ENCODE measurements around the gene AUNIP. TPM values are rescaled to one million over a fixed set of nuclear protein-coding genes. Genes with fewer than 3 reads are reported as not detected.

Gene AUNIP
- total RNA-seq, 1 donor, result 3.5 TPM

DNA sequence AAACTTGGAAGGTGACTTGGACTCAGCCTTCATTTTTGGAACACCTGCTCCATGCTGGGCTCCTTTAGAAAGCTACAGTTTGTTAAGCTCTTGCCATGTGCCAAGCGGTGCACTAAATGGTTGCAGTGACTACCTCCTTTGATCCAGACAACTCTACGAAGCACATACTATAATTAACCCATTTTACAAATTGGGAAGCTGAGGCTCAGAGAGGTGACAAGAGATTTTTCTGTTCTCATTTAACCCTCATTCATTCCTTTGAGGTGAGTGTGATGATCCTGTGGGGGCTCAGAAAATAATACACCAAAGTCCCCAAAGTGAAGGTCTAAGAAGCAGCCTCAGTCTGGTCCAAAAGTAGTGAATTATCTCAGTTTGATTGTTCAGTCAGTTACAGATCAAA is 17.9 kb upstream of the AUNIP start:
- no peak for DNase-seq (ENCODE audit: low read depth)
- TF ChIP-seq CTCF (IDR thresholded peaks at IDR 0.05; ENCODE audit: insufficient read depth, low read depth, low read length), result no peak
- no peak overlapping the region for H3K4me3 ChIP-seq (ENCODE audit: low read depth, low read length)

DNA sequence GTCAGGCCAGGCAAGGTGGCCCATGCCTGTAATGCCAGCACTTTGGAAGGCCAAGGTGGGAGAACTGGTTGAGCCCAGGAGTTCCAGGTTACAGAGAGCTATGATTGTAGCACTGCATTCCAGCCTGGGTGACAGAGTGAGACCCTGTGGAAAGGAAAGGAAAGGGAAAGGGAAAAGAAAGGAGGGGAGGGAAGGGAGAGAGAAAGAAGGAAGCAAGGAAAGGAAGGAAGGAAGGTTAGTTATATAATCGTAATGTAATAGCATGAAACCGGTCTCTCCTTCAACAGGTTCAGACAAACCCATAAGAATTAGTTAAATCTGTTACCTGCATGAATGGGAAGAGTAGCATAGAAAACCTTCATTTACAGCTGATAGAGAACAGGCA is 17.4 kb upstream of the AUNIP start:
- no peak for TF ChIP-seq CTCF (IDR thresholded peaks at IDR 0.05; ENCODE audit: insufficient read depth, low read depth, low read length)

GRCh38 chr1:25875856-25876692 is 16.8 kb upstream of the AUNIP start:
- no peak for DNase-seq (ENCODE audit: low read depth)
- peak overlapping the region; percentile 67 for H3K4me3 ChIP-seq (ENCODE audit: low read depth, low read length)
- no peak for TF ChIP-seq CTCF (IDR thresholded peaks at IDR 0.05; ENCODE audit: insufficient read depth, low read depth, low read length)

More for the DNA sequence above, 17.4 kb upstream of the AUNIP start:
- no peak for DNase-seq (ENCODE audit: low read depth)
- H3K4me3 ChIP-seq (ENCODE audit: low read depth, low read length), result no peak overlapping the region

DNA sequence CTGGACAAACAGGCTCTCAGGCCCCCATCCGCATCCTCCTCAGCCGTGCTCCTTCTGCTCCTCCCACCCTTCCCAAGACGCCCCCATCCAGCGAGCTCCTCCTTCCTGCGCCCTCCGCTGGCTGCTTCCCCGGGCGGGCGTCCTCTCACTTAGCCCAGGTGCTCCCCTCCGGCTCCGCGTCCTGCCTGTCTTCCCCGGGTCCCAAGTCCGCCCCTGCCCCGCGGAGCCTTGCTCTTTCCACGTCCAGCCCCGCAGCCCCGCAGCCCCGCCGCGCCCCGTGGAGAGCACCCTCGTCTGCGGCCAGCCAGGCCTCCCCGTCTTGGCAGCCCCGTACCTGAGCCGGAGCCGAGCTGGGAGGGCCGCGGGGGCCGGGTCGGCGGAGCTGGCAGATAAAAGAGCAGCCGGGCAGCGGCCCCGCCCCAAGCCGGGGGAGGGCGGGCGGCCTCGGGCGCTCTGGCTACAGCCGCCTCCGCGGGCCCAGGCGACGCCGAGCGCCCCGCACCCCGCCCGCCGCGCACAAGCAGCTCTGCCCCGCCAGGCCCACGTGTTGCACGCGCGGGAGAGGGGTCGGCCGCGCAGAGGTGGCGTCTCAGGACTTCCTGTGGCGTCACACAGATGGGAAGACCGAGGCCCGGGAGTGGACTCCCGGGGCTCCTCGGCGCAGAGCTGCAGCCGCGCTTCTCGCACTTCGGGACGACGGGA is 16.0 kb upstream of the AUNIP start, which contains the start of gene PAQR7:
PAQR7 (minus strand) TSS at position 555 of the 702 bp plus-strand sequence. CDS start 11,869 bp downstream, outside the sequence.
- no peak for TF ChIP-seq CTCF (IDR thresholded peaks at IDR 0.05; ENCODE audit: insufficient read depth, low read depth, low read length)
- DNase-seq (ENCODE audit: low read depth), result peak; percentile 78
- peak within 1 kb of the TSS; percentile 67 for H3K4me3 ChIP-seq (ENCODE audit: low read depth, low read length)

GRCh38 chr1:25874635-25875153 is 15.4 kb upstream of the AUNIP start:
- H3K4me3 ChIP-seq (ENCODE audit: low read depth, low read length), result peak overlapping the region; percentile 67
- no peak for TF ChIP-seq CTCF (IDR thresholded peaks at IDR 0.05; ENCODE audit: insufficient read depth, low read depth, low read length)
- no peak for DNase-seq (ENCODE audit: low read depth)

GRCh38 chr1:25874209-25874608 is 15.0 kb upstream of the AUNIP start:
- no peak for DNase-seq (ENCODE audit: low read depth)
- peak overlapping the region; percentile 67 for H3K4me3 ChIP-seq (ENCODE audit: low read depth, low read length)
- TF ChIP-seq CTCF (IDR thresholded peaks at IDR 0.05; ENCODE audit: insufficient read depth, low read depth, low read length), result no peak
